Liver (tissue), 3 donors: ENCODE results near the gene RABL3.

Source experiments
- EGR1 ChIP-seq, 2 donors: IDR thresholded peaks; 2 replicates each; pipeline ENCODE4 v1.6.1; 2016 to 2018; ENCODE audit warnings: antibody characterized with exemption in 2 of 2, low read depth in 2 of 2
- FOXA1 ChIP-seq: IDR thresholded peaks from 2 replicates; pipeline ENCODE4 v1.6.1; 2016; ENCODE audit warnings: antibody characterized with exemption
- GABPA ChIP-seq, 2 donors: IDR thresholded peaks in 1 of 2; conservative IDR thresholded peaks in 1 of 2; 2 replicates each; pipeline ENCODE4 v1.6.1; 2016; ENCODE audit warnings: antibody characterized with exemption in 2 of 2, mild to moderate bottlenecking in 1 of 2, moderate library complexity in 1 of 2
- RXRA ChIP-seq, 2 donors: IDR thresholded peaks; 2 replicates each; pipeline ENCODE4 v1.6.1; 2017 to 2018; ENCODE audit warnings: antibody characterized with exemption in 2 of 2, mild to moderate bottlenecking in 1 of 2
- SP1 ChIP-seq: IDR thresholded peaks from 2 replicates; pipeline ENCODE4 v1.6.1; 2018; ENCODE audit warnings: antibody characterized with exemption, mild to moderate bottlenecking
- TAF1 ChIP-seq: conservative IDR thresholded peaks from 2 replicates; pipeline ENCODE4 v1.6.1; 2016; ENCODE audit warnings: antibody characterized with exemption, mild to moderate bottlenecking
- YY1 ChIP-seq: IDR thresholded peaks from 2 replicates; pipeline ENCODE4 v1.6.1; 2016; ENCODE audit warnings: antibody characterized with exemption, mild to moderate bottlenecking
- TF ChIP-seq, protein P1 (sequence below): fragments of 150-350 bp; IDR thresholded peaks from 2 replicates; pipeline ENCODE4 v1.5.1; 2017; ENCODE audit warnings: improper control_type of control experiment, low read depth, low read length; ENCODE audit not compliant: missing input control
- TF ChIP-seq, protein P2 (sequence below): IDR thresholded peaks from 2 replicates; pipeline ENCODE4 v1.6.1; 2016; ENCODE audit warnings: antibody characterized with exemption
- TF ChIP-seq, protein P3 (sequence below): IDR thresholded peaks from 2 replicates; pipeline ENCODE4 v1.6.1; 2016; ENCODE audit warnings: antibody characterized with exemption, mild to moderate bottlenecking
- donor health status: healthy.
- donor health status: healthy.

DNA sequence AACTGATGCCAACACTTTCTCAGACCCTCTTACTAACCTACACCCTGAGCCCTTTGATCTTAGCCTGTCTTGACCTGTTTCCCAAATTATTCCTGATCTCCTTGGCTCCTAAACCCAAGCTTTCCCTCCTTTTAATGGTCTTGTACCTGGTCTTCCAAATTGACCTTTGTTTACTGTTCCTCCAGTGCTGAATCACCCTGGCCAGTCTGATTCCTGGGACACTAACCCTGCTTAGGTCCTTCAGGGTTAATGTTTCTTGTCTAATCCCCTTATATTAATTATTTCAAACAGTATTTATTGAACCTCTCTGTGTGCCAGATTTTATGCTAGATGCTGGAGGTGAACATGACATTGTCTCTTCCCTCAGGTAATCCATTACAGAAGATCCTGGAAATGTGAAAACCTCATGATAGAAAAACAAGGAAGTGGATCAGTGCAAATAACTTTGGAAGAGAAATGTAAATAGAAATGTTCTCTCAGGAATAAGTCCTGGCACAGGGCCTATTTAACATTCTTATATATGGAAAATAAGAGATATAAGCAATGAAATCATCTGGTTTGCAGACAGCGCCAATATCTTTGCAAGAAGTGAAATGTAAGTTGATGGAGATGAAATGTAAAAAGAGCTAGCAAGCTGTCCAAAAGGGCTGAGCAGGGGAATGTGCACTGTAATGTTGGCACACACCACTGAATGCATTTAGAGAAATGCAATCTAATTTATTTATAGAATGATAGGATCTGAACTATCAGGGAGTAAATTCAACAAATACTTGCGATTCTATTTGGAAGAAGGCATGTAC lies 81.0 kb downstream of the RABL3 start:
- TF ChIP-seq, protein P1, sequence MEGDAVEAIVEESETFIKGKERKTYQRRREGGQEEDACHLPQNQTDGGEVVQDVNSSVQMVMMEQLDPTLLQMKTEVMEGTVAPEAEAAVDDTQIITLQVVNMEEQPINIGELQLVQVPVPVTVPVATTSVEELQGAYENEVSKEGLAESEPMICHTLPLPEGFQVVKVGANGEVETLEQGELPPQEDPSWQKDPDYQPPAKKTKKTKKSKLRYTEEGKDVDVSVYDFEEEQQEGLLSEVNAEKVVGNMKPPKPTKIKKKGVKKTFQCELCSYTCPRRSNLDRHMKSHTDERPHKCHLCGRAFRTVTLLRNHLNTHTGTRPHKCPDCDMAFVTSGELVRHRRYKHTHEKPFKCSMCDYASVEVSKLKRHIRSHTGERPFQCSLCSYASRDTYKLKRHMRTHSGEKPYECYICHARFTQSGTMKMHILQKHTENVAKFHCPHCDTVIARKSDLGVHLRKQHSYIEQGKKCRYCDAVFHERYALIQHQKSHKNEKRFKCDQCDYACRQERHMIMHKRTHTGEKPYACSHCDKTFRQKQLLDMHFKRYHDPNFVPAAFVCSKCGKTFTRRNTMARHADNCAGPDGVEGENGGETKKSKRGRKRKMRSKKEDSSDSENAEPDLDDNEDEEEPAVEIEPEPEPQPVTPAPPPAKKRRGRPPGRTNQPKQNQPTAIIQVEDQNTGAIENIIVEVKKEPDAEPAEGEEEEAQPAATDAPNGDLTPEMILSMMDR: no peak
- TF ChIP-seq SP1: no peak
- no peak for TF ChIP-seq TAF1
- TF ChIP-seq RXRA (IDR thresholded peaks at IDR 0.05): no peak
- TF ChIP-seq GABPA (IDR thresholded peaks at IDR 0.05 in 1 of 2, conservative IDR thresholded peaks at IDR 0.05 in 1 of 2): no peak
- TF ChIP-seq FOXA1: no peak
- TF ChIP-seq, protein P2, sequence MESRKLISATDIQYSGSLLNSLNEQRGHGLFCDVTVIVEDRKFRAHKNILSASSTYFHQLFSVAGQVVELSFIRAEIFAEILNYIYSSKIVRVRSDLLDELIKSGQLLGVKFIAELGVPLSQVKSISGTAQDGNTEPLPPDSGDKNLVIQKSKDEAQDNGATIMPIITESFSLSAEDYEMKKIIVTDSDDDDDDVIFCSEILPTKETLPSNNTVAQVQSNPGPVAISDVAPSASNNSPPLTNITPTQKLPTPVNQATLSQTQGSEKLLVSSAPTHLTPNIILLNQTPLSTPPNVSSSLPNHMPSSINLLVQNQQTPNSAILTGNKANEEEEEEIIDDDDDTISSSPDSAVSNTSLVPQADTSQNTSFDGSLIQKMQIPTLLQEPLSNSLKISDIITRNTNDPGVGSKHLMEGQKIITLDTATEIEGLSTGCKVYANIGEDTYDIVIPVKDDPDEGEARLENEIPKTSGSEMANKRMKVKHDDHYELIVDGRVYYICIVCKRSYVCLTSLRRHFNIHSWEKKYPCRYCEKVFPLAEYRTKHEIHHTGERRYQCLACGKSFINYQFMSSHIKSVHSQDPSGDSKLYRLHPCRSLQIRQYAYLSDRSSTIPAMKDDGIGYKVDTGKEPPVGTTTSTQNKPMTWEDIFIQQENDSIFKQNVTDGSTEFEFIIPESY: no peak
- TF ChIP-seq, protein P3, sequence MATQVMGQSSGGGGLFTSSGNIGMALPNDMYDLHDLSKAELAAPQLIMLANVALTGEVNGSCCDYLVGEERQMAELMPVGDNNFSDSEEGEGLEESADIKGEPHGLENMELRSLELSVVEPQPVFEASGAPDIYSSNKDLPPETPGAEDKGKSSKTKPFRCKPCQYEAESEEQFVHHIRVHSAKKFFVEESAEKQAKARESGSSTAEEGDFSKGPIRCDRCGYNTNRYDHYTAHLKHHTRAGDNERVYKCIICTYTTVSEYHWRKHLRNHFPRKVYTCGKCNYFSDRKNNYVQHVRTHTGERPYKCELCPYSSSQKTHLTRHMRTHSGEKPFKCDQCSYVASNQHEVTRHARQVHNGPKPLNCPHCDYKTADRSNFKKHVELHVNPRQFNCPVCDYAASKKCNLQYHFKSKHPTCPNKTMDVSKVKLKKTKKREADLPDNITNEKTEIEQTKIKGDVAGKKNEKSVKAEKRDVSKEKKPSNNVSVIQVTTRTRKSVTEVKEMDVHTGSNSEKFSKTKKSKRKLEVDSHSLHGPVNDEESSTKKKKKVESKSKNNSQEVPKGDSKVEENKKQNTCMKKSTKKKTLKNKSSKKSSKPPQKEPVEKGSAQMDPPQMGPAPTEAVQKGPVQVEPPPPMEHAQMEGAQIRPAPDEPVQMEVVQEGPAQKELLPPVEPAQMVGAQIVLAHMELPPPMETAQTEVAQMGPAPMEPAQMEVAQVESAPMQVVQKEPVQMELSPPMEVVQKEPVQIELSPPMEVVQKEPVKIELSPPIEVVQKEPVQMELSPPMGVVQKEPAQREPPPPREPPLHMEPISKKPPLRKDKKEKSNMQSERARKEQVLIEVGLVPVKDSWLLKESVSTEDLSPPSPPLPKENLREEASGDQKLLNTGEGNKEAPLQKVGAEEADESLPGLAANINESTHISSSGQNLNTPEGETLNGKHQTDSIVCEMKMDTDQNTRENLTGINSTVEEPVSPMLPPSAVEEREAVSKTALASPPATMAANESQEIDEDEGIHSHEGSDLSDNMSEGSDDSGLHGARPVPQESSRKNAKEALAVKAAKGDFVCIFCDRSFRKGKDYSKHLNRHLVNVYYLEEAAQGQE: no peak
- TF ChIP-seq EGR1 (IDR thresholded peaks at IDR 0.05; ENCODE audit: low read depth in 2 of 2): no peak
- no peak for TF ChIP-seq YY1
